Activated naive CD4-positive, alpha-beta T cell treated with anti-CD3 and anti-CD28 coated beads, Interleukin-2, amount 50 U/mL, for 72 hours (primary cell): Measurements from ENCODE around the gene ZKSCAN8. TPM values are rescaled to one million over a fixed set of nuclear protein-coding genes. Genes with fewer than 3 reads are reported as not detected.
"Not testable (repeated sequence)": the region's sequence is repeated elsewhere in the genome, so short reads cannot be mapped to it uniquely, and the experiment has no call there.

Experiments
- ATAC-seq, 2 donors: fragments of 150-1000 bp; cut with Tn5 transposase; 2 replicates each; pipeline ENCODE4 v1.10.0; 2021; ENCODE audit warnings: mild to moderate bottlenecking in 2 of 2, moderate library complexity in 2 of 2
- DNase-seq, 2 donors: peaks; one replicate each; pipeline ENCODE4 v3.0.0; 2021 to 2022; ENCODE audit warnings: low spot score in 2 of 2
- H3K27ac Mint-ChIP-seq, 2 donors: one replicate each; pipeline ENCODE4 v1.8.0; 2022; ENCODE audit warnings: mild to moderate bottlenecking in 2 of 2, mixed read lengths in 2 of 2
- H3K36me3 Mint-ChIP-seq, 2 donors: one replicate each; pipeline ENCODE4 v1.8.0; 2022; ENCODE audit warnings: mixed read lengths in 2 of 2
- H3K9me3 Mint-ChIP-seq, 2 donors: one replicate each; pipeline ENCODE4 v1.8.0; 2022; ENCODE audit warnings: mixed read lengths in 2 of 2
- total RNA-seq, 2 donors: library from RNA; stranded (reverse); gene quantifications; one replicate each; pipeline ENCODE4 v1.2.3, GENCODE V29; 2022

ZKSCAN8 gene
- 10 to 100 TPM; 21.7 to 26.0 TPM for total RNA-seq

- Mint-ChIP-seq H3K27ac (peak within 1 kb of the TSS; percentile 86 to 90), H3K9me3 (no peaks in the 10 kb centered on the region)
- peak; percentile 62 to 92 for ATAC-seq
These were observed at the start of gene ZKSCAN8 for GRCh38 chr6:28141500-28142329. TSS of gene ZKSCAN8 (plus strand) at chr6:28141883. CDS start at chr6:28148408, 6,525 bp downstream.

GRCh38 chr6:28102222-28102621 is 39.5 kb upstream of the ZKSCAN8 start:
- not testable (repeated sequence) for DNase-seq, ATAC-seq, H3K27ac Mint-ChIP-seq
- Mint-ChIP-seq H3K36me3 (peaks cover 18 to 30% of the 10 kb centered on the region in 2 donors), H3K9me3 (peaks cover 0 to 15% of the 10 kb centered on the region in 2 donors)

More at GRCh38 chr6:28141500-28142329, at the start of gene ZKSCAN8:
- H3K36me3 Mint-ChIP-seq = peaks cover 27 to 32% of the 10 kb centered on the region in 2 donors
- DNase-seq = peak; percentile 73 to 79

- H3K27ac Mint-ChIP-seq, ATAC-seq, DNase-seq: not testable (repeated sequence)
- Mint-ChIP-seq H3K9me3 (peaks cover 0 to 15% of the 10 kb centered on the region in 2 donors), H3K36me3 (peaks cover 18 to 30% of the 10 kb centered on the region in 2 donors)
These were observed 39.0 kb upstream of the ZKSCAN8 start for GRCh38 chr6:28102699-28103098.

- H3K36me3 Mint-ChIP-seq = peaks cover 9 to 25% of the 10 kb centered on the region in 2 donors
- peak overlapping the region; percentile 83 to 92 for H3K27ac Mint-ChIP-seq
- DNase-seq (peak; percentile 82 to 86), ATAC-seq (peak; percentile 100)
- H3K9me3 Mint-ChIP-seq = peaks cover 0 to 15% of the 10 kb centered on the region in 2 donors
These were observed 37.1 kb upstream of the ZKSCAN8 start for GRCh38 chr6:28104392-28105244.

GRCh38 chr6:28105245-28105639 is 36.4 kb upstream of the ZKSCAN8 start:
- H3K9me3 Mint-ChIP-seq = peaks cover 0 to 11% of the 10 kb centered on the region in 2 donors
- peak overlapping the region; percentile 56 to 83 for H3K27ac Mint-ChIP-seq
- DNase-seq (no peak), ATAC-seq (no peak)
- peaks cover 5 to 19% of the 10 kb centered on the region in 2 donors for H3K36me3 Mint-ChIP-seq

- no peak overlapping the region for H3K27ac Mint-ChIP-seq
- ATAC-seq (no peak), DNase-seq (no peak)
- H3K9me3 Mint-ChIP-seq = peaks cover 0 to 5% of the 10 kb centered on the region in 2 donors
- H3K36me3 Mint-ChIP-seq = peaks cover 5 to 11% of the 10 kb centered on the region in 2 donors
These were observed 34.2 kb upstream of the ZKSCAN8 start for GRCh38 chr6:28107506-28107905.

- Mint-ChIP-seq H3K36me3 (peaks cover 7 to 9% of the 10 kb centered on the region in 2 donors), H3K27ac (no peak overlapping the region), H3K9me3 (no peaks in the 10 kb centered on the region)
- no peak for DNase-seq
- ATAC-seq = no peak
These were observed 29.7 kb upstream of the ZKSCAN8 start for GRCh38 chr6:28111964-28112363.

GRCh38 chr6:28115799-28116198 is 25.9 kb upstream of the ZKSCAN8 start:
- H3K36me3 Mint-ChIP-seq = peaks cover 15 to 21% of the 10 kb centered on the region in 2 donors
- no peak overlapping the region for H3K27ac Mint-ChIP-seq
- DNase-seq (no peak), ATAC-seq (no peak)
- no peaks in the 10 kb centered on the region for H3K9me3 Mint-ChIP-seq

GRCh38 chr6:28117386-28118050 is 24.2 kb upstream of the ZKSCAN8 start:
- Mint-ChIP-seq H3K27ac (no peak overlapping the region), H3K36me3 (peaks cover 15 to 27% of the 10 kb centered on the region in 2 donors), H3K9me3 (no peaks in the 10 kb centered on the region)
- ATAC-seq = no peak
- DNase-seq = no peak

GRCh38 chr6:28118217-28118616 is 23.5 kb upstream of the ZKSCAN8 start:
- H3K27ac Mint-ChIP-seq = no peak overlapping the region
- peaks cover 19 to 33% of the 10 kb centered on the region in 2 donors for H3K36me3 Mint-ChIP-seq
- H3K9me3 Mint-ChIP-seq = no peaks in the 10 kb centered on the region
- DNase-seq (no peak), ATAC-seq (no peak)

- Mint-ChIP-seq H3K27ac (no peak overlapping the region), H3K36me3 (peaks cover 21 to 32% of the 10 kb centered on the region in 2 donors), H3K9me3 (no peaks in the 10 kb centered on the region)
- DNase-seq (no peak), ATAC-seq (no peak)
These were observed 19.8 kb upstream of the ZKSCAN8 start for GRCh38 chr6:28121876-28122275.

GRCh38 chr6:28122283-28122682 is 19.4 kb upstream of the ZKSCAN8 start:
- DNase-seq, H3K27ac Mint-ChIP-seq, H3K9me3 Mint-ChIP-seq, ATAC-seq: not testable (repeated sequence)
- H3K36me3 Mint-ChIP-seq = peaks cover 23 to 32% of the 10 kb centered on the region in 2 donors

GRCh38 chr6:28124350-28124970 is 17.2 kb upstream of the ZKSCAN8 start, which contains the start of gene ZSCAN16:
TSS of gene ZSCAN16 (plus strand) at chr6:28124609. CDS start at chr6:28125444, 835 bp downstream.
- Mint-ChIP-seq H3K9me3 (no peaks in the 10 kb centered on the region), H3K36me3 (peaks cover 25 to 35% of the 10 kb centered on the region in 2 donors), H3K27ac (peak within 1 kb of the TSS; percentile 86 to 94)
- DNase-seq (peak; percentile 73 to 75), ATAC-seq (peak; percentile 96 to 98)

GRCh38 chr6:28124971-28125353 is 16.7 kb upstream of the ZKSCAN8 start:
- no peak for DNase-seq
- ATAC-seq = peak; percentile 28 to 31
- peak overlapping the region; percentile 86 to 94 for H3K27ac Mint-ChIP-seq
- peaks cover 25 to 37% of the 10 kb centered on the region in 2 donors for H3K36me3 Mint-ChIP-seq
- no peaks in the 10 kb centered on the region for H3K9me3 Mint-ChIP-seq

- Mint-ChIP-seq H3K27ac (peak overlapping the region; percentile 86 to 90), H3K9me3 (no peaks in the 10 kb centered on the region), H3K36me3 (peaks cover 21 to 33% of the 10 kb centered on the region in 2 donors)
- DNase-seq (no peak), ATAC-seq (no peak)
These were observed 16.3 kb upstream of the ZKSCAN8 start for GRCh38 chr6:28125401-28125800.

GRCh38 chr6:28134015-28134414 is 7.7 kb upstream of the ZKSCAN8 start:
- Mint-ChIP-seq H3K36me3 (peaks cover 15 to 19% of the 10 kb centered on the region in 2 donors), H3K9me3 (no peaks in the 10 kb centered on the region), H3K27ac (peak overlapping the region in 1 of 2 donors; percentile 51)
- DNase-seq (no peak), ATAC-seq (no peak)
